Transverse colon (tissue), 4 donors: ENCODE results near the gene GFOD1. TPM values are rescaled to one million over a fixed set of nuclear protein-coding genes. Genes with fewer than 3 reads are reported as not detected.

Experiments
- DNase-seq: peaks from one replicate; pipeline ENCODE4 v3.0.0-alpha.2; 2019
- H3K27ac ChIP-seq, 4 donors: fragments of 200-600 bp; sonication (generic); 2 replicates each; pipeline ENCODE4 v1.5.1; 2016 to 2018; ENCODE audit warnings: inconsistent platforms in 4 of 4
- H3K27me3 ChIP-seq: fragments of 200-600 bp; sonication (generic); 2 replicates; pipeline ENCODE4 v1.5.1; 2017; ENCODE audit warnings: inconsistent platforms
- H3K36me3 ChIP-seq, 4 donors: fragments of 200-600 bp; sonication (generic); 2 replicates each; pipeline ENCODE4 v1.5.1; 2017 to 2019; ENCODE audit warnings: inconsistent platforms in 4 of 4
- H3K4me1 ChIP-seq, 4 donors: fragments of 200-600 bp; sonication (generic); 2 replicates each; pipeline ENCODE4 v1.5.1; 2017 to 2020; ENCODE audit warnings: inconsistent platforms in 4 of 4
- H3K4me3 ChIP-seq, 4 donors: fragments of 200-600 bp; sonication (generic); 1 replicate in 1 of 4; 2 replicates in 3 of 4; pipeline versions ENCODE4 v1.5.1 to v1.6.1; 2017 to 2019; ENCODE audit warnings: inconsistent platforms in 4 of 4
- H3K9me3 ChIP-seq, 2 donors: fragments of 200-600 bp; sonication (generic); 2 replicates each; pipeline ENCODE4 v1.5.1; 2017 to 2019; ENCODE audit warnings: inconsistent platforms in 2 of 2
- CTCF ChIP-seq, 5 experiments: fragments of 200-600 bp in 3 of 5; fragments of 450-650 bp in 2 of 5; sonication (generic) in 3 of 5; IDR thresholded peaks; 1 replicate in 2 of 5; 2 replicates in 3 of 5; pipeline ENCODE4 v1.5.1; 2016 to 2017; ENCODE audit warnings: antibody characterized with exemption in 5 of 5, inconsistent platforms in 3 of 5, mild to moderate bottlenecking in 2 of 5, moderate library complexity in 1 of 5
- EP300 ChIP-seq: sonication (generic); formaldehyde crosslinking; IDR thresholded peaks from one replicate; pipeline ENCODE4 v1.6.1; 2017; ENCODE audit warnings: antibody characterized with exemption, low read depth
- POLR2A ChIP-seq: fragments of 450-650 bp; IDR thresholded peaks from one replicate; pipeline ENCODE4 v1.6.1; 2016; ENCODE audit warnings: antibody characterized with exemption, mild to moderate bottlenecking, moderate library complexity
- POLR2AphosphoS5 ChIP-seq, 3 donors: sonication (generic); formaldehyde crosslinking; IDR thresholded peaks; one replicate each; pipeline ENCODE4 v1.6.1; 2016; ENCODE audit warnings: antibody characterized with exemption in 3 of 3
- WGBS, 2 donors: methylation state at CpG; one replicate each; pipeline ENCODE4 v1.1.5; 2018; ENCODE audit warnings: low coverage in 1 of 2; 5-methylcytosine and 5-hydroxymethylcytosine counted together
- in situ Hi-C, 4 donors: fragments of 200-750 bp; cut with MboI; loops; one replicate each; pipeline versions ENCODE4 v1.15.0 to v1.15.1; 2017; ENCODE audit warnings: low sequenced_read_pairs in 3 of 4, low pct_ligation_motif_present in 1 of 4, low pct_unique_long_range_greater_than_20kb in 1 of 4
- intact Hi-C: fragments of 100-400 bp; cut with DNase I; formaldehyde crosslinking; loops from one replicate; pipeline ENCODE4 v1.15.1; 2023; ENCODE audit warnings: low total_unique reads
- total RNA-seq, 4 donors: library from RNA; depleted of rRNA; stranded (reverse); fragments of >200 nt; gene quantifications; one replicate each; pipeline ENCODE4 v1.1.0, GENCODE V29; 2016

GFOD1 gene
- total RNA-seq, 4 donors from 2014 or later = 8.4 to 36.7 (median 19.9) TPM

DNA sequence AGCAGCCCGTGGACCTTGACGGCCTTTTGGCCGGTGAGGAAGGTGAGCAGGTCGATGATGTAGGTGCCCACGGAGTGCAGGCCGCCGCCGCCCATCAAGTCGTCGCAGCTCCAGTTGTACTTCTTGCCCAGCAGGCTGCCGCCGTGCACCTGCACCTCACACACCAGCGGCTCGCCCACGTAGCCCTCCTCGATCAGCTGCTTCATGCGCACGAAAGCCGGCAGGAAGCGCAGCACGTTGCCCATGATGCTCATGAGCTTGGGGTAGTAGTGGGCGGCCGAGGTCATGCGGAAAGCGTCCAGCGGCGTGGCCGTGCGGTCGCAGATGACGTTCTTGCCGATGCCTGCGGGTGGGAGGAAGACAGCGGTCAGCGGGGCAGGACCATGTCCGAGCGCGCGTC lies 122.1 kb downstream of the GFOD1 start:
- H3K27ac ChIP-seq = no peak overlapping the region
- no peak for DNase-seq
- no peaks in the 10 kb centered on the region for H3K36me3 ChIP-seq
- intact Hi-C loops = no loop called here
- no peaks in the 10 kb centered on the region for H3K27me3 ChIP-seq
- in situ Hi-C loops = loop anchor here in 1 of 4 donors (25.0 kb wide), 1 partner anchor 697 kb away; no protein-coding TSS in a partner anchor
- no peak overlapping the region for H3K4me3 ChIP-seq
- no peaks in the 10 kb centered on the region for H3K9me3 ChIP-seq
- 96% methylated on average over 33 of the region's 39 CpGs; no CpG with 5 or more reads in 1 of the 2 donors for WGBS, 2 donors
- TF ChIP-seq CTCF (IDR thresholded peaks at IDR 0.05) (no peak), POLR2AphosphoS5 (IDR thresholded peaks at IDR 0.05) (no peak), EP300 (no peak), POLR2A (no peak)
- peaks cover 0 to 6% (median 0%) of the 10 kb centered on the region in 4 donors for H3K4me1 ChIP-seq

- in situ Hi-C loops = loop anchor here in 1 of 4 donors (25.0 kb wide), 1 partner anchor 697 kb away; no protein-coding TSS in a partner anchor
- peaks cover 0 to 6% (median 0%) of the 10 kb centered on the region in 4 donors for H3K4me1 ChIP-seq
- DNase-seq = no peak
- no peaks in the 10 kb centered on the region for H3K27me3 ChIP-seq
- no peaks in the 10 kb centered on the region for H3K9me3 ChIP-seq
- intact Hi-C loops = no loop called here
- H3K36me3 ChIP-seq = no peaks in the 10 kb centered on the region
- H3K27ac ChIP-seq = no peak overlapping the region
- WGBS, 2 donors = 99% methylated on average over 14 of the region's 34 CpGs; no CpG with 5 or more reads in 1 of the 2 donors
- no peak overlapping the region for H3K4me3 ChIP-seq
- TF ChIP-seq POLR2A = no peak
- no peak for TF ChIP-seq EP300
- no peak for TF ChIP-seq POLR2AphosphoS5 (IDR thresholded peaks at IDR 0.05)
- TF ChIP-seq CTCF (IDR thresholded peaks at IDR 0.05) = no peak
Observed at GRCh38 chr6:13364842-13365241, 122.6 kb downstream of the GFOD1 start.

DNA sequence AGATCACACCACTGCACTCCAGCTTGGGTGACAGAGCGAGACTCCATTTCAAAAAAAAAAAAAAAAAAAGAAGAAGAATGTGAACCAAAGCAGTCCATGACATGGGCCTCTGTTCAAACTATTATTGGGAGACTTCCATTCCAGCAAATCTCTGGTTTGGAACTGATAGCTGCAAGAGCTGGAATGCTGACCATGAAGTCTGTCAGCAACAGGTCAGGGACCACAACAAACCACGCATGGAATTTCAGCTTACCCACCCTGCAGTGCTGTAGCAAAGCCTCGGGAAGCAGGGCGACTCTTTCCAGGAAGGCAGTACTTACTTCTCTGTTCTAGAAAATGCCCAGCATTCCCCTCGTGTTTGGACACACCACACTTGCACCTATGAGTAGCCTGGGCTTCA lies 125.0 kb downstream of the GFOD1 start:
- no peak overlapping the region for H3K4me3 ChIP-seq
- no peaks in the 10 kb centered on the region for H3K9me3 ChIP-seq
- TF ChIP-seq POLR2AphosphoS5 (IDR thresholded peaks at IDR 0.05) = no peak
- no peak for TF ChIP-seq EP300
- TF ChIP-seq CTCF (IDR thresholded peaks at IDR 0.05) = no peak
- no peak for TF ChIP-seq POLR2A
- 87 to 88% methylated on average over 1 to 5 of the region's 5 CpGs for WGBS, 2 donors
- H3K36me3 ChIP-seq = no peaks in the 10 kb centered on the region
- no peaks in the 10 kb centered on the region for H3K27me3 ChIP-seq
- peaks cover 0 to 6% (median 0%) of the 10 kb centered on the region in 4 donors for H3K4me1 ChIP-seq
- H3K27ac ChIP-seq = no peak overlapping the region
- in situ Hi-C loops (loop anchor here in 1 of 4 donors (25.0 kb wide), 1 partner anchor 700 kb away; no protein-coding TSS in a partner anchor), intact Hi-C loops (no loop called here)
- DNase-seq = no peak

DNA sequence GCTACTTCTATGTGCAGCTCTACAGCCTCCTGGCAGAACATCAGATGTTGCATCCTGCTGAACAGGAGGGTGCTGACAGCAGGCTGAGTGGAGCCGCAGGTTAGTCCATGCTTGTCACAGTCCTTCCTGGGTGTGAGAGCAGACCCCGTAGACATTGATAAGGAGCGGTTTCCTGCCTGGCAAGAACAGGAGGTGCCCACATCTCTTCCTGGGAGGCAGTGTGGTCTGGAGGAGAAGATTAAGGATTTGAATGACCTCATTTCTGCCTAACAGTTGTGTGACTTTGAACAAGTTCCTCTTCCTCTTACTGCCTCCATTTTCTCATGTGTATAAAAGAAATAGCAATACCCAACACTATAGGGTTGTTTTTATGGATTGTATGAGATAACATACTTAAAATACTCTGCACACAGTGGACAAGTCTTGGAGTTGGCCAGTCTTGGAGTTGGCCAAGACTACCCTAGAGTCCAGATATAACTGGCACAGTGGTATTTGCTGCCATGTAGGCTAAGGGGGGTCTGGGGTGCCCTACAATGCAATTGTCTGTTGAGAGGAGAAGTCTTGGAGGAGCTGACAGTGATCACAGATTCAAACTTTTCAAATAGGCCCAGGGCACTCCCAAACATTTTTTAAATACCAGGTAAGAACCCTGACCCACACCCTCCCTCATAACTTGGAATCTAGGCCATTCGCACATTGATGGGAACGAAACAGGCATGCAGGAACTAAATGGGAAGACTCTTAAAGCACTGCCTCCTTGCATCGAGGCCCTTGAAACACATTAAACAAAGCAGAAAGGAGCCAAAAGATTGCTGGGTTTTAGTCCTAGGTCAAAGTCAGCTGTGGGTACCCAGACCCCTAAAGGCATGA lies 126.5 kb downstream of the GFOD1 start:
- no peak overlapping the region for H3K27ac ChIP-seq
- in situ Hi-C loops (loop anchor here in 1 of 4 donors (25.0 kb wide), 1 partner anchor 701 kb away; no protein-coding TSS in a partner anchor), intact Hi-C loops (no loop called here)
- no peaks in the 10 kb centered on the region for H3K36me3 ChIP-seq
- H3K4me3 ChIP-seq = no peak overlapping the region
- no peak for DNase-seq
- TF ChIP-seq POLR2AphosphoS5 (IDR thresholded peaks at IDR 0.05) (no peak), POLR2A (no peak), CTCF (IDR thresholded peaks at IDR 0.05) (no peak), EP300 (no peak)
- no peaks in the 10 kb centered on the region for H3K27me3 ChIP-seq
- H3K9me3 ChIP-seq = no peaks in the 10 kb centered on the region
- WGBS, 2 donors = 80 to 89% methylated on average over 1 to 6 of the region's 6 CpGs
- peaks cover 0 to 6% (median 0%) of the 10 kb centered on the region in 4 donors for H3K4me1 ChIP-seq
